ENCODE data around the gene TP63.

DNA sequence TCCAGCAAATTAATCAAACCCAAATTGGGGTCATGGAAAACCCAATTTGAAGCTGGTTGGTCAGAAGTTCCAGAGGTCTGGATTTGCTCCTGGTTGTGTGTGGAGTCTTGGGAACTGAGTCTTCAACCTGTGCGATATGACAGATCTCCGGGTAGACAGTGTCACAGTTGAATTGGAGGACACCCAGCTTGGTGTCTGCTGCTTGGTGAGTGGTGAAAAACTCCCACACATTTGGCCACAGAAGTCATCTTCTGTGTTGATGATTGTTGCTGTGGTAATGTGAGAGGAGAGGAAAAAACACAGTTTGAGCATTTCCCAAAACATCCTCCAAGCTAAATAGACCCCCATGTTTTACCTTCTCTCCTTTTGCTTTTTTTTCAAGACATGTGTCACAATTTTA lies 218.1 kb downstream of the TP63 start:
- TF ChIP-seq ZNF274 (IDR thresholded peaks at IDR 0.05; ENCODE audit: low read depth, low read length) (no peak), SUZ12 (IDR thresholded peaks at IDR 0.05; ENCODE audit: extremely low read depth, insufficient read depth, insufficient read length) (no peak)
